Stomach (tissue), 4 donors: Measurements from ENCODE around the gene KIAA1958.

Source experiments
- POLR2A ChIP-seq, 4 donors: fragments of 450-650 bp; IDR thresholded peaks; one replicate each; pipeline ENCODE4 v1.6.1; 2016; ENCODE audit warnings: antibody characterized with exemption in 4 of 4, control low read depth in 2 of 4, mild to moderate bottlenecking in 1 of 4, moderate library complexity in 1 of 4
- POLR2AphosphoS5 ChIP-seq, 3 donors: sonication (generic); formaldehyde crosslinking; IDR thresholded peaks; one replicate each; pipeline ENCODE4 v1.6.1; 2016; ENCODE audit warnings: antibody characterized with exemption in 3 of 3
- TF ChIP-seq, protein P1 (sequence below), 7 experiments: fragments of 450-650 bp in 4 of 7; fragments of 200-600 bp in 3 of 7; sonication (generic) in 3 of 7; IDR thresholded peaks; one replicate each; pipeline ENCODE4 v1.5.1; 2016 to 2019; ENCODE audit warnings: antibody characterized with exemption in 7 of 7, control low read depth in 2 of 7, mild to moderate bottlenecking in 1 of 7

- TF ChIP-seq, protein P1, sequence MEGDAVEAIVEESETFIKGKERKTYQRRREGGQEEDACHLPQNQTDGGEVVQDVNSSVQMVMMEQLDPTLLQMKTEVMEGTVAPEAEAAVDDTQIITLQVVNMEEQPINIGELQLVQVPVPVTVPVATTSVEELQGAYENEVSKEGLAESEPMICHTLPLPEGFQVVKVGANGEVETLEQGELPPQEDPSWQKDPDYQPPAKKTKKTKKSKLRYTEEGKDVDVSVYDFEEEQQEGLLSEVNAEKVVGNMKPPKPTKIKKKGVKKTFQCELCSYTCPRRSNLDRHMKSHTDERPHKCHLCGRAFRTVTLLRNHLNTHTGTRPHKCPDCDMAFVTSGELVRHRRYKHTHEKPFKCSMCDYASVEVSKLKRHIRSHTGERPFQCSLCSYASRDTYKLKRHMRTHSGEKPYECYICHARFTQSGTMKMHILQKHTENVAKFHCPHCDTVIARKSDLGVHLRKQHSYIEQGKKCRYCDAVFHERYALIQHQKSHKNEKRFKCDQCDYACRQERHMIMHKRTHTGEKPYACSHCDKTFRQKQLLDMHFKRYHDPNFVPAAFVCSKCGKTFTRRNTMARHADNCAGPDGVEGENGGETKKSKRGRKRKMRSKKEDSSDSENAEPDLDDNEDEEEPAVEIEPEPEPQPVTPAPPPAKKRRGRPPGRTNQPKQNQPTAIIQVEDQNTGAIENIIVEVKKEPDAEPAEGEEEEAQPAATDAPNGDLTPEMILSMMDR (IDR thresholded peaks at IDR 0.05) = no peak
- TF ChIP-seq POLR2A (IDR thresholded peaks at IDR 0.05) (no peak), POLR2AphosphoS5 (IDR thresholded peaks at IDR 0.05) (no peak)
These were observed 1.1 kb upstream of the KIAA1958 start for GRCh38 chr9:112485574-112485973.
